HG02763 (cell line): Measurements from ENCODE around the gene SMIM10.
A peak's percentile ranks its signal among the peaks of the same experiment; 100 is the strongest.
"Not testable (repeated sequence)": the region's sequence is repeated elsewhere in the genome, so short reads cannot be mapped to it uniquely, and the experiment has no call there.

Source experiments
- ATAC-seq: cut with Tn5 transposase; IDR thresholded peaks from one replicate; pipeline ENCODE4 v1.9.1; 2021; ENCODE audit warnings: mild to moderate bottlenecking, moderate library complexity; ENCODE audit not compliant: unreplicated experiment

Gene SMIM10

DNA sequence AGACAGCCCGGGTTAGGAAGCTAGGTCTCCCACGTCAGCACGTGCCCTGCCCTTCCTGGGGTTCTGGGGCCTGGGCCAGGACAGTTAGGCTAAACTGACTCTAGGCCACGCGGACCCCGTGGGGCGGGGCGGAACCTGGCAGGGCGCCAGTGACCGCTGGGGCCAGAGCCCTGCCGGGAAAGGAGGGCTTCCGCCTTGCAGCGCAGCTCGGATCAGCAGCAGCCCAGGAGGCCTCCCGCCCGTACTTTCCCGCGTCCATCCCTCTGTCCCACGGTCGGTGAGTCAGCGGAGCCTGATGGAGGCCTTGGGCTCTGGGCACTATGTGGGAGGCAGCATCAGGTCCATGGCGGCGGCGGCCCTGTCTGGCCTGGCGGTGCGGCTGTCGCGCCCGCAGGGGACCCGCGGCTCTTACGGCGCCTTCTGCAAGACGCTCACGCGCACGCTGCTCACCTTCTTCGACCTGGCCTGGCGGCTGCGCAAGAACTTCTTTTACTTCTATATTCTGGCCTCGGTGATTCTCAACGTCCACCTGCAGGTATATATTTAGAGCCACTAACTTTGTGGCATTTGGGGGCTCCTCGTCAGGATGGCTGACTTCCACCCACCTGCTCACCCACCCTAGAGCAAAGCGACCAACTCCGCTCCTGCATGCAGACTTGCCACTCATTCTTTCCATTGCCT is at the start of gene SMIM10:
Gene SMIM10, plus strand, starts transcription at position 191 of the 681 bp plus-strand sequence. Its CDS starts 105 bp downstream, at position 296.
- peak; percentile 57 for ATAC-seq

DNA sequence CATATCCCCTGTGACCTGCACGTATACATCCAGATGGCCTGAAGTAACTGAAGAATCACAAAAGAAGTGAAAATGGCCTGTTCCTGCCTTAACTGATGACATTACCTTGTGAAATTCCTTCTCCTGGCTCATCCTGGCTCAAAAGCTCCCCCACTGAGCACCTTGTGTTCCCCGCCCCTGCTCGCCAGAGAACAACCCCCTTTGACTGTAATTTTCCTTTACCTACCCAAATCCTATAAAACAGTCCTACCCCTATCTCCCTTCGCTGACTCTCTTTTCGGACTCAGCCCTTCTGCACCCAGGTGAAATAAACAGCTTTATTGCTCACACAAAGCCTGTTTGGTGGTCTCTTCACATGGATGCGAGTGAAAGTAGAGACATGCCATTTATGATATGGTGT is 44.4 kb upstream of the SMIM10 start:
- ATAC-seq = not testable (repeated sequence)

DNA sequence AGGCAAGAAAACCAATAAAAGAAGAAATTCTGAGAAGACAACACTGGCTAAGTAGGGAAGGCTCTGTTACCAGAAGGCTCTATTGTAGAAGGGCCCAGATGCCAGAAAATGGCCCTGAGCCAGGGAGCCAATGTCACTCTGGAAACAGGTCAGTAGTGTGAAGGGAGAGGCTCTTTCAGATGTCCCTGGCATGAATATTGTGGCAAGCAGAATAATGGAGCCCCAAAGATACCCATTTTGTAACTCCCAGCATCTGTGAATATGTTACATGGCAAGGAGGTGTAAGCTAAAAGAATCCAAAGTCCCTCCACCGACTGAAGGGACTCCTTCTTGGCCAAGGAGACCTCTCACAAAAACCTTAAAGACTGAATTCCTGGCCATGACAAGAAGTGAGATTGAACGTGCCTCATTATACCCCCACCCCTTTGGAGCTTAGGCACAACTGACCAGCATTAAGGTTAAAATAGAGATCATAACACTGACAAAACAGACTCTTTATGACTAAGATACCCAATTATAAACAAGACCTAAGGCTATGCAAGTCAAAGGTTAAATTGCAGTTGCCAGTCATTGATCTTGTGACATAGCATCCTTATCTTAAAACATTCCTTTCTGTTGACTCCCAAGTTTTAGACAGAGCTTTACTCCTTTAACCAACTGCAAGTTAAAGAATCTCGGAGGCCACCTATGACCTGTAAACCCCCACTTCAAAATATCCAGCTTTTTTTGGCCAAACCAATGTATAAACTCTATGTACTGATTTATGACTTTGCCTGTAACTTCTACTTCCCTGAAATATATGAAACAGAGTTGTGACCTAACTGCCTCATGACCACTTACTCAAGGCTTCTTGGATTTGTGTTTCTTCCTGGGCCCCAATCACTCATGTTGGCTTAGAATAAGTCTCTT is 42.2 kb upstream of the SMIM10 start:
- no peak for ATAC-seq

DNA sequence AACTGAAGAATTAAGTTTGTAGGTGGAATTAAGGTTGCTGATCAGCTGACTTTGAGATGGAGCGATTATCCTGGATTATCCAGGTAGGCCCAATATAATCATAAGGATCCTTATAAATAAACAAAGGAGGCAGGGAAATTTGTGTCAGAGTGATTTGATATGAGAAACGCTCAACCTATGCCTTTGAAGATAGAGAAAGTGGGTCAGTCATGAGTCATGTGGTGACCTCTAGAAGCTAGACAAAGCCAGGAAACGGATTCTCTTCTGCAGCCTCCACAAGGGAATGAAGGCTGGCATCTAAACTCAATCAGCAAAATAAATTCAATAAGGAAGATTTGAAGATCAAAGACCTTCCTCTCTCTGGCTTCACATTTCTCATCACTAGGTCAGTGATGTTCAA is 41.5 kb upstream of the SMIM10 start:
- no peak for ATAC-seq

DNA sequence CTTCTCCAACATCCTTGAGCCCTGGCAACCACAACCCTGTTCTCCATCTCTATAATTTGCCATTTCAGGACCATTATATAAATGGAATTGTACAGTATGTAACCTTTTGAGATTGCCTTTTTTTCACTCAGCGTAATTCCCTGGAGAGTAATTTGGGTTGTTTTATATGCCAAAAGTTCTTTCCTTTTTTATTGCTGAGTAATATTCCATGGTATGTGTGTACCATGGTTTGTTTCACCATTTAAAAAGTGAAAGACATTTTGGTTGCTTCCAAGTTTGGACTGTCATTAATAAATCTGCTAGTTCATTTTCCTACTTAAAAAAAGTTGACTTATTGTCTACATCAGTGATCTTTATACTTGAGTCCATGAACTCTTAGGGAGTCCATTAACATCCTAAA is 33.0 kb upstream of the SMIM10 start:
- ATAC-seq = no peak

DNA sequence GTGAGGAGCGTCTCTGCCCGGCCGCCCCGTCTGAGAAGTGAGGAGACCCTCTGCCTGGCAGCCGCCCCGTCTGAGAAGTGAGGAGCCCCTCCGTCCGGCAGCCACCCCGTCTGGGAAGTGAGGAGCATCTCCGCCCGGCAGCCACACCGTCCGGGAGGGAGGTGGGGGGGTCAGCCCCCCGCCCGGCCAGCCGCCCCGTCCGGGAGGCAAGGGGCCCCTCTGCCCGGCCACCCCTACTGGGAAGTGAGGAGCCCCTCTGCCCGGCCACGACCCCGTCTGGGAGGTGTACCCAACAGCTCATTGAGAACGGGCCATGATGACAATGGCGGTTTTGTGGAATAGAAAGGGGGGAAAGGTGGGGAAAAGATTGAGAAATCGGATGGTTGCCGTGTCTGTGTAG is 30.4 kb upstream of the SMIM10 start:
- not testable (repeated sequence) for ATAC-seq

DNA sequence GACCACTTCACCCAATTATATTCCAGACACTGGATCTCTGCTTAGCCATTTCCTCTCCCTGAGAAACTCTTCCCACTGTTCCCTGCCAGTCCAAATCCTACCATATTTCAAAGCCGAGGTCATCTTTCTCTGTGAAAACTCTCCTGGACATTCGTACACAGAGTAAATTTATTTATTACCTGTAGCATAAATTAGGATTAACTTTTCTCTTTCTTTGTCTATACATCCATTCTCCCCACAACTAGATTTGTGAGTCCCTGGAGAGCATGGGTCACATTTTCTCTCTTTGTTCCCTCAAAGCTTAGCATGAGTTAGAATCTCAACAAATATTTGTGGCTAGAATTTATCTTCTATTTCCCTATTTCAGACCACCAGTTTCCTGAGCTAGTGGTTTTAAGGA is 27.8 kb upstream of the SMIM10 start:
- ATAC-seq = no peak

DNA sequence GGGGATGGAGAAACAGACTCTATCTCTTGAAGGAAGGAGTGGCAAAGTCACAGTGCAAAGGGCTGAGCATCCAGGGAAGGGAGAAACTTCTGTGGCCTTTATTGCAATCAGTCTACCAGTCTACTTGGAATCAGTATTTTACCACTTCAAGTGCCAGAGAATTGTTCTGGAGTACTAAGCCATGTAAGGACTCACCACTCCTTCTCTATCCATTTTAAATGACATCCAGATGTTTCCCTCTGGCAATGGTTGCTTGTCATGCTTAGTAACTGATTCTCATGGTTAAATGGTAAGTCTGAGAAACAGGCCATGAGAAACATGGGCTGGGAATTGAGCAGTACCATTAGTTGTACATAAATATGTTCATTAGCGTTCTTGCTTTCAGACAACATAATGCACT is 21.1 kb upstream of the SMIM10 start:
- ATAC-seq = no peak

DNA sequence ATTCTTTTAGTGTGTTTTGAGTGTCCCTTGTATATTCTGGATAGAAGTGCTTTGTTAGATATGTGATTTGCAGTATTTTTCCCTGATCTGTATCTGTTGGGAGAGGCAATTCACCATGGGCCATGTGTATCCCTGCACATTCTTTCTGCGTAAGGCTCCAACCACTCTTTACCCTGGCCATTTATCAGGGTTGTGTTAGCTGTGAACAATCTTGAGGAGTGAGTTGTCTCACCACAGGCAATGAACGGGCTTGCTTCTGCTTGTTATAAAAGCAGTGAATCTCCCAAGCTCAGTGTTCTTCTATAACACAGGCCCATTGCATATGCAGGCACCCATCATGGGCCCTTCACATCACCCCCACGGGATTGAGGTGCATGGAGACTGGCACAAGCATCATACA is 18.9 kb upstream of the SMIM10 start:
- ATAC-seq = no peak

DNA sequence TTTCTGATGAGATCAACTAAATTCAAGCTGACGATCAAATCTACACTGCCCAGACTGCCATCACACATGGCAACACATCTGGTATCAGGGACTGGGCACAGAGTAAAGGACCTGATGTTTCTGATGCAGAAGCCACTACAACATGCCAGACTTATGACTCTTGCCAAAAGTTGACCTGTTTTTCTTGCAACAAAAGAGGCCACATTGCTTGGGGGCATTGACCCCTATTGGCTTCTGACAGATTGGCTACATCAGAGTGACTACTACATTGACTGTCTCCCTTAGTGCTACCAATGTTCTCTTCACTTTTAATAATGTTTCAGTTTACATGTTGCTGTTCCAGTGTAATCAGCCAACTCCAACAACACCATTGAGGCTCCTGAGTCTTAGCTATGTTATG is 15.3 kb upstream of the SMIM10 start:
- ATAC-seq = no peak

DNA sequence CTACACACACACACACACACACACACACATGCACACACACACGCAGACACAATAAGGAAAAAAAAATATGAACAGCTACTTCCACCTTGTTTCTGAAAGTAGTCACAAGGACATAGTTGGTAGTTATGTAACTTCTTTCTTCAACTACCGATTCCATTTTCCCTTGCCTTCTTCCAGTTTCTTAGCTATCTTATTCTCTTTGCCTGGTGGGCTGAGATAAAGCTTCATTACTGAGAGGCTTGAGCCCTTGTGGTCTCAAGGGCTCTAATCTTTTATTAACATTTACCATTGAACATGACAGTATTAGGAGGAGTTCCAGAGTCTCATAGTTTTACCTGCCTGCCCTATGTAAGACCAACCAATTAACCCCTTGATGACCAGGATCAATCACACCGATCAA is 8.9 kb upstream of the SMIM10 start:
- ATAC-seq = no peak

DNA sequence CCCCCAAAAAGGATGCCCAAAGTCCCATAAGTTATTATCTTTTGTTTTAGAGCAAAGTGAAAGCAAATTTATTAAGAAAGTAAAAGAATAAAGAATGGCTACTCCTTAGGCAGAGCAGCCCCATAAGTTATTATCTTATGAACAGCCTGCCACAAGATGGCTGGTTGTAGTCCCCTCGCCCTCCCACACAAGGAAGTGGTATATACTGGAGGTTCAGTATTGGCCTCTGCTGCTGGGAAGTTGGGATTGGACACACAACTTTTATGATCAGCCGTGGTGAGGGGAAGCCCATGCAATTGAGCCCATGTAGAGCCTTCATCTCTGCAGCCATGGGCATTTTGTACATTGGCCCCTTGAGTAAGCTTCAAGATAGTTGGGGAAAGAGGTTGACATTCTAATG is 8.0 kb upstream of the SMIM10 start:
- ATAC-seq = no peak

DNA sequence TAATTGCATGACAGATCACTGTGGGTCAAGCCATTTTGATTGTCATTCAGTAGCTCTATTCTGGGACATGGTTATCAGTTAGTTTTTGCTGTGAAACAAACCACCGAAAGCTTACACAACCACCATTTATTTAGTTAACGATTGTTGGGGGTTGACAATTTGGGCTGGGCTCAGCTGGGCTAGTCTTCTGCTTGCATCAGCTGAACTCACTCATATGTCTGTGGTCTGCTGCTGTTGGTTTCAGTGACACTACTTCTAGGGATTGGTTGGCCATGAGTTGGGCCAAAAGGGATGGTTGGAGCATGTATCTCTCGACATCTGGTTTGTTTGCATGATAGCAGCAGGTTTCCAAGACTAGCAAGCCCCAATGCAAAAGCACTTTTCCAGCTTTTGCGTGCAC is 5.3 kb upstream of the SMIM10 start:
- no peak for ATAC-seq

DNA sequence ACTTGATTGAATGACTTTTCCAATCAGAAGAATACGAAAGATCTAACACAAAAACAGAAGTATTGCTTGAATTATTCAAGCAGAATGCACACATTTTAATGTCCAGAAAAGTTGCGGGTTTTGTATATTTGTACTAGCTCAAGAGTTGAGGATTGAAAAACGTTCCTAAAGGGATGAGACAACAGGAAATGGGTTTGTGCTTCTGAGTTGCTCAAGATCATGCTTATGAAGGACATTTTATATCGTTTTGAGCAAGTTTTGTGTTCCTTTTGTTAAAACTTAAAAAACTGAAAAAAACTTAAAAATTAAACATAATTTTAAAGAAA is 353 bp upstream of the SMIM10 start:
- ATAC-seq = no peak

DNA sequence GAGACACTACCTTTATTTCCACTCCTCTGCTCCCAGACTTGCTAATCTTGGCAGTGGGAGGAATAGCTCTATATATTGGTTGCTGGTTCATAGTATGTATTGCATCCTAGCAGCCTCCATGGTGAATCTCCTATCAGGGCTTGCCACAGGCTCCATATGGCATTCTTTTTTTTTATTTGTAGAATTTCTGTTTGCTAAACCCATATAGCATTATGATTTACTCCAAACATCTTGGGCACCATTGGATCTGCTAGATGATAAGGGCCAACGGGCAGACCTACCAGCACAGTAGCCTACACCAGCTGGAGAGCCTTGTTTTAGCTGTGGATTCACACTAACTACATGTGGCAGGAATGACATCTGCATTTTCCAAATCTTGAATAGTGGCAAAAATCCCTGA is 6.9 kb downstream of the SMIM10 start:
- ATAC-seq = no peak

DNA sequence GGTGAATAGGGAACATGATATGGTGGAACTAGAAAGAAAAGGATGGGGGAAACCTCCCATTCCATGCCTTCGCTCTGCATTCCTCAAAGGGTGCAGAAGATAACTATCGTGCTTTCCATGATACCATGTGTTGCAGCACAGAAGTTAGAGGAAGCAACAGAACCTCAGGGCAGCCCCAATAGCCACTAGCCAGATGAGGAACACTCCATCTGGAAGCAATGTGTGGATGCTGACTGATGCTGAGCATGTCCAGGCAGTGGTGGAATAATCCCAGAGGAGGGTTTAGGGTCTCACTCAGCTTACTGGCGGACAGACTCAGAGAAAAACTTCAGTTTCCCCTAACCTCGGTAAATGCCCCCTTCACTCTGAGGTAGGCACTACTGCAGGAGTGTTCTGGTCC is 7.5 kb downstream of the SMIM10 start:
- ATAC-seq = no peak

DNA sequence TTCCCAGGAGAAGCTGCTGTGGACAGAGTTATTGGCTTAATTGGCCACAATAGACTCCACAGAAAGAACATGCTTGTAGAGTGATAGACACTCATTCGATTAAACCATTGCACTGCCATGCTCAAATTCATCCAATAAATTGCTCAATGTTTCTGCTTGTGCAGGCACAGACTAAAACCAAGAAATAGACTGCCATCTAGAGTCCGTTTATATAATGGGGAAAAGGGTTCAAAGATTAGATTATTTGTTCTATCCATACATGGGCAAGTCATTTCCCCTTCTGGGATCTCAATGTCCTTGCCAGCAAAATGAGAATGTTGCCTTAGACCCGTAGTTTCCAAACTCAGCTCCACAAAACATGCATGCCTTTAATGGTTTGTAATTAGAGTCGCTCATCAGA is 8.7 kb downstream of the SMIM10 start:
- ATAC-seq = no peak

DNA sequence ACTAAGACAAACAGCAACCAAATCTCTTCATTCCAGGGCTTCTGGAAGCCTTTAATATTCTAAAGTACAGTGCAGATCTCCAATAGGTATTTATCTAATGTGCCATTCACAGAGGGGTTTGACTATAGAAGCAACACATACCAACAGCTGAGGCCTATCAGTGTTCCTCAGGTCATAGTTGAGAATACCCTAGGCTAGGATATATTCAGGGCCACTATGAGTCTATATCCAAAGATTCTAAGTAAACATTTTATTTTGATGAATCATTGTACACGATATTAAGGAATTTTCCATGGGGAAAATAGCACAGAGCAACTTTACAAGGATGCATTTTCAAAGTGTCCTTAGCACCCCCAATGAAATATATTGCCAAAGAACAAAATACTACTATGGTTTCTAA is 9.7 kb downstream of the SMIM10 start:
- ATAC-seq = no peak

DNA sequence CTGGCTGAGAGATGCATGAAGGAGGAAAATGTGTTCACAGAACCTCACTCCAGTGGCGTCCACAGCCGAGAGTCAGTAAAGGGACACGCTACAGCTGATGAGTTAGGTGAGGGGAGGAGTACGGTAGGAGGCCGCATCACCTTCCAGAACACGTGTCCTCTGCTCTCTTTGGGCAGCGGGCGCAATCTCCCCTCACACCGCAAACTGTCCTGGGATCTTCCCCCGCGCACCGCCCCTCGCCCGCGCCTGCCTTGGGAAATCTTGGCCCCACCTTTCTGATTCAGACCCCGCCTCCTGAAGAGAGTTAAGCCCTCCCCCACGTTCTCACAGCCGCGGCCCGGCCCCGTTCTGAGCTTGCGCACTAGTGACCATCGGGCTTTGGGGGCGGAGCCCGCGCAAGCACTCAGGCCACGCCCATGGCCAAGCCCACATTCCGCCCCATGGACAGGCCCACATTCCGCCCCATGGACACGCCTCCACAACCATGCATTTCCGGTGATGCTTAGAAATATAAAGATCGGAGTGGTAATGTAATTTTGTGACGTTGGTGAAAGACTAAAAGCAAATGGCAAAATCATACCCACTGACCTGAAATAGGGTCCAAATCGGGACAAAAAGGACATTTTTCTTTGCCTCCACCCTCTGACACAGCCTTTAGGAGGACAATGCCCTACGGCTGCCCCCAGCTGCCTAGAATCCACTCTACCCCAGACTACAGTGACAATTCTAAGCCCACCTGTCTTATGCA is 13.3 kb downstream of the SMIM10 start:
- peak; percentile 94 for ATAC-seq

DNA sequence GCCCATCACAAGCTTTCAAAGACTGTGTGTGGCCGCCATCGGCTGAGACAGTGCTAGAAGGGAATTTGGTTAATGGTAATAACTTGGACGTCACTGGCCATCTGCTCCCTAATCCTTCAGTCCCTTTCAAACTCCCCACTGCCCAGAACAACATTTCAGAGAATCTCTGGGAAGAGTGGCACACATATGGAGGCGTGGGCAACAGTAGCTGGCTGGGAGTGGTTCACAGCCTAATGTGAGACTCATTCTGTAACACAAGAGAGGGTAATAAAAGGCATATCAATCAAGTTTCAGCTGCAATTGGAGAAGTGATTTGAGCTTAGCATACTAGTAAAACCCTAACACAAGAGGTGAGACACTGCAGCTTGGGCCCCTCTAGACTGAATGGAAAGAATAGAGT is 15.4 kb downstream of the SMIM10 start:
- ATAC-seq = no peak

DNA sequence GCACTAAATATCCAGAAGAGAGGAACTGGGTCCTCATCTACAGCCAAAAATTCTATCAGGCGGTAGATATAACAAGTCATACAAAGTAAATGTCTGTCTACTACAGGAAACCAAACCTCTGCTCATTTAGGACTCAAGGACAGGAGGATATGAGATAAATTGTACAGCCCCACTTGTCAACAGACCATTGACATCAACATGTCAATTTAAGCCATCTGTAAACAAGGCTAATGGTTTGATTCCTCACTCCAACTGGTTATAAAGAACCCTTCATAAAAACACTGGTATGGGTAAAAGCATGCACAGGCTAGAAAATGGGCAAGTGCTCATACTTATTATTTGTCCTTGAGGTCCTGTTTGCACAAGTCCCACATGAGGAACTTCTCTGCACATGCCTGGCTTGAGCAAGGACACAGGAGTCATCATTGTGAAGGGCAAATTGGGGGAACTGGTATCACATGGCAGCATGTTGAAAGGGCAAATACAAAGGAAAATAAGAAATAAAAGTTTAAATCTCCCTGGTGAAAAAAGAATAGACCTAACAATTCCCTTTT is 18.3 kb downstream of the SMIM10 start:
- no peak for ATAC-seq
